Cardiac fibroblast (primary cell): Measurements from ENCODE around the gene GPR176.
"Not testable (repeated sequence)": the region's sequence is repeated elsewhere in the genome, so short reads cannot be mapped to it uniquely, and the experiment has no call there.

ENCODE experiments used
- DNase-seq, 2 donors: peaks; one replicate each; pipeline versions ENCODE4 v3.0.0 to v3.0.0-alpha.2; 2010; ENCODE audit warnings: low read depth in 2 of 2
- H3K4me3 ChIP-seq, 2 donors: replicated peaks in 1 of 2; 1 replicate in 1 of 2; 2 replicates in 1 of 2; pipeline ENCODE4 v1.5.1; 2011; ENCODE audit warnings: low read depth in 2 of 2, low read length in 2 of 2, mild to moderate bottlenecking in 2 of 2, moderate library complexity in 1 of 2
- TF ChIP-seq, protein P1 (sequence below): IDR thresholded peaks from one replicate; pipeline ENCODE4 v1.5.1; 2011; ENCODE audit warnings: low read depth, mild to moderate bottlenecking, low read length, inconsistent platforms

Gene GPR176

DNA sequence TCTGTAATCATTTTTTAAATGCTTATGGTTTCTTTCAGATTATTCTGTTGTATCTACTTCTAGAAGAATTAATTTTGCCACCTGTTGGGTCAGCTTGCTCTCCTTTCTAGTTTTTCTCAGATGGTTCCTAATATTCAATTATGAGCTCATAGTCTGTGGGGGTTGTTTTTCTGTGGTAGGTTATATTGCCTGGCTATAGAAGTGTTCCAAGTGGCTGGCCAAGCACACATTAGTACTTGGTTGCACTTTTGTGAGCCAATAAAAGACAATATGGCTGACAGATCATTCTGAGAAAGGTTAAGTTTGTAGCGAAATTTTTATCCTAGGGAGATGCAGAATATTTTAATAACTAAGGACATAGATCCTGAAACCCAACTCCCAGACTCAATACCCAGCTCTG, 105.6 kb downstream of the GPR176 start:
- DNase-seq, result no peak
- H3K4me3 ChIP-seq, result no peak overlapping the region
- TF ChIP-seq, protein P1, sequence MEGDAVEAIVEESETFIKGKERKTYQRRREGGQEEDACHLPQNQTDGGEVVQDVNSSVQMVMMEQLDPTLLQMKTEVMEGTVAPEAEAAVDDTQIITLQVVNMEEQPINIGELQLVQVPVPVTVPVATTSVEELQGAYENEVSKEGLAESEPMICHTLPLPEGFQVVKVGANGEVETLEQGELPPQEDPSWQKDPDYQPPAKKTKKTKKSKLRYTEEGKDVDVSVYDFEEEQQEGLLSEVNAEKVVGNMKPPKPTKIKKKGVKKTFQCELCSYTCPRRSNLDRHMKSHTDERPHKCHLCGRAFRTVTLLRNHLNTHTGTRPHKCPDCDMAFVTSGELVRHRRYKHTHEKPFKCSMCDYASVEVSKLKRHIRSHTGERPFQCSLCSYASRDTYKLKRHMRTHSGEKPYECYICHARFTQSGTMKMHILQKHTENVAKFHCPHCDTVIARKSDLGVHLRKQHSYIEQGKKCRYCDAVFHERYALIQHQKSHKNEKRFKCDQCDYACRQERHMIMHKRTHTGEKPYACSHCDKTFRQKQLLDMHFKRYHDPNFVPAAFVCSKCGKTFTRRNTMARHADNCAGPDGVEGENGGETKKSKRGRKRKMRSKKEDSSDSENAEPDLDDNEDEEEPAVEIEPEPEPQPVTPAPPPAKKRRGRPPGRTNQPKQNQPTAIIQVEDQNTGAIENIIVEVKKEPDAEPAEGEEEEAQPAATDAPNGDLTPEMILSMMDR, result no peak

DNA sequence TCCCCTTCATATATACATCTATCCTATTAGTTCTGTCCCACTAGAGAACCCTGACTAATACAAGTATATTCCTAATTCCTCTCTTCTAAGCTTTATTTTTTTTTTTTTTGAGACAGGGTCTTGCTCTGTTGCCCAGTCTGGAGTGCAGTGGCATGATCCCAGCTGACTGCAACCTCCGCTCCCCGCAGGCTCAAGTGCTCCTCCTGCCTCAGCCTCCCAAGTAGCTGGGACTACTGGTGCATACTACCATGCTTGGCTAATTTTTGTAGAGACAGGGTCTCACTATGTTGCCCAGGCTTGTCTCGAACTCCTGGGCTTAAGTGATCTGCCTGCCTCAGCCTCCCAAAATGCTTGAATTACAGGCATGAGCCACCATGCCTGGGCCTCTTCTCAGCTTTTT, 107.4 kb downstream of the GPR176 start:
- DNase-seq, H3K4me3 ChIP-seq: not testable (repeated sequence)

DNA sequence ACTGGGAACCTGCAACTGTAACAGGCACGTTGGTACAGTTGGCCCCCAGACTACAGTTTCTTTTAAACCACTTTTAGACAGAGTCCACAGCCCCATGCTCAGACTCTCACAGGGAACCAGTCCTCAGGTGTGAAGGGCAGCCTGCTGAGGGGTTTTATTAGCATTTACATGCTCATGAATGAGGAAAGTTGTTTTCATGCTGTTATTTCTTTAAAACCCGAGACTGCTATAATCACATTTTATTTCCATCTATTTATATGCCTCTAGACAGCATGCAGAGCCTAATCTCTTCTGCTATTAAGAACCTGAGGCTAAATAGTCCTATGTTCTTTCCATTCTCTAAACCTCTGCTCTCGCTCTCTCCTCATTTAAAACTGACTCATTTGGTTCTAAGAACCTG, 111.2 kb downstream of the GPR176 start:
- H3K4me3 ChIP-seq, result no peak overlapping the region
- no peak for DNase-seq
- TF ChIP-seq, protein P1, result no peak

DNA sequence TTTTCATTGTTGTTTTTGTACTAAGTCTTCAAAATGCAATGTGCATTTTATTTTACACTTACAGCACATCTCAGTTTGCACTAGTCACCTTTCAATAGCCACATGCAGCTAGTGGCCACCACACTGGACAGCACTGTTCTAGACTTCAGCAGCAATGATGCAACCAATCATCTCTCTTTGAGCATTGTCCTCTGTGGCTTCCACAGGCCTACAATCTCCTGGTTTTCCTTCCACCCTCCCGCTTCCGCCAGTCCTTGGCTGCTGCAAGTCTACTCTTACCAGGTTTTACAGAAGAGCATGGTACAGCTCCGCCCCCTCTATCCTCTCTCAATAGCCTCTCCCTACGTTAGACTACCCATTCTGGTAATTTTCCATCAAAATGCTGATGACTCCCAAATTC, 112.3 kb downstream of the GPR176 start:
- DNase-seq, result no peak
- TF ChIP-seq, protein P1, result no peak
- no peak overlapping the region for H3K4me3 ChIP-seq

DNA sequence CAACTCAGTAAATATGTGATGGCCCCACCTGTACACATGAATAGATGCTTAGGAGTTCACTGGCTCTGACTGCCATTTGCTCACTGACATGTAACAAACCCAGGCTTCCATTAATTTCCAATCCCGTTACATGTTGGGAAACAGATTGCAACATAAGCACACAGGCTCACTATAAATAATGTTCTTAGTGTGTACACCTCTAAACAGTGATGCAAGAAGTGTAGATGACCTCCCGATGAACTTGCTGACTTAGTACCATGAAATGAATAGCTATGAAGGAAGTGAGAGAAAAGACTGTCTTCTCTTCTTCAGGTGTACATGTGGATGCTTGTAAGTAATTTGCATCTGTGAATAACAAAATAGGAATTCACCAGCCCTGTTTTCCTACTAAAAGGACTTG, 116.0 kb downstream of the GPR176 start:
- no peak overlapping the region for H3K4me3 ChIP-seq
- TF ChIP-seq, protein P1, result no peak
- peak; percentile 53 to 70 for DNase-seq

DNA sequence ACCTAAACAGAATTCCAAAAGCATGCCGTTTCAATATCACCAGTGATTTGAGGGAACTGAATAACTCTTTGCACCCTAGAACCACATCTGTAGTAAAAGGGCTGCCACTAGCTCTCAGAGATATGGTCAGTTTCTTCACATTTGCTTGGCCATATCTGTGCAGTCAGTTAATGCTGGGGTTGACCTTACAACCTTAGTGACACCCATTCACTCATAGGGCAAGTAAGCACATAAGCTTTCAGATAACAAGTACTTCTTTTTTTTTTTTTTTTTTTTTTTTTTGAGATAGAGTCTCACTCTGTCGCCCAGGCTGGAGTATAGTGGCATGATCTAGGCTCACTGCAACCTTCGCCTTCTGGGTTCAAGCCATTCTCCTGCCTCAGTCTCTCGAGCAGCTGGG, 117.0 kb downstream of the GPR176 start:
- DNase-seq, result no peak
- H3K4me3 ChIP-seq, result no peak overlapping the region
- TF ChIP-seq, protein P1, result no peak

DNA sequence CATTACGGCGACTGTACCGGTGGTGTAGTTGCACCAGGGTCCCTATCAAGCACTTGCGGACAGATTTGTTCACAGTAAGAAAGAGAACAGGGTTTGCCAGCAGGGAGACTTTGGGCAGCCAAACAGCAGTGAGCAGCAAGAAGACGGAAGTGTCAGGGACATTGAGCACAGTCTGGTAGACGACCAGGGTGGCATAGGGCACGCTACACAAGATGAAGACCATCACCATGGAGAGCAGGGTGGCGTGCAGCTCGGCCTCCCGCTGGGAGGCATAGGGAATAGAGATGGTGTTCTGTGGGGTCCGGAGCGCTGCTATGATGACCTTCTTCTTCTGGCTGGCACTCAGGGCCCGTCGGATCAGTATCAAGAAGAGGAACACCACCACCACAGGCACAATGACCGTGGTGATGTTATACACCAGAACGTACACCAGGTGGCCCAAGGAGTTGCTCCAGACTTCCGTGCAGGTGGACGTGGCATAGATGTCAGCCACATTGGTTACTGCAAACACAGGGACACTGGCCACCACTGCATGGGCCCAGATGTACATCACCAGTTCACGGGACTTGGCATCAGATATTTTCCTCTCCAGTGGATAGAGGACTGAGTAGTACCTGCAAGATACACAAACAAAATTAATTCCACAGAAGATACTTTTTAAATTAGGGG, 118.3 kb downstream of the GPR176 start:
- H3K4me3 ChIP-seq, result no peak overlapping the region
- peak in 1 of 2 donors; percentile 36 for DNase-seq
- TF ChIP-seq, protein P1, result peak; percentile 41
